DND-41 (cell line): ENCODE results near the gene SECISBP2.

Experiments
- ATAC-seq: fragments of 200-7000 bp; cut with Tn5 transposase; 3 replicates; pipeline ENCODE4 v1.9.1; 2021; ENCODE audit warnings: low read depth; ENCODE audit not compliant: insufficient read depth
- DNase-seq: peaks from one replicate; pipeline ENCODE4 v3.0.0-alpha.2; 2020
- H2AFZ ChIP-seq: 2 replicates; pipeline ENCODE4 v1.6.0; 2012; ENCODE audit warnings: low read depth, low read length
- H3K27ac ChIP-seq: 2 replicates; pipeline ENCODE4 v1.5.1; 2012; ENCODE audit warnings: low read length, inconsistent platforms
- H3K27me3 ChIP-seq: fragments of 200-600 bp; sonication (generic); 2 replicates; pipeline ENCODE4 v1.6.0; 2012; ENCODE audit warnings: low read length, mild to moderate bottlenecking, inconsistent platforms; ENCODE audit not compliant: insufficient read depth, poor library complexity
- H3K36me3 ChIP-seq: 2 replicates; pipeline ENCODE4 v1.5.1; 2012; ENCODE audit warnings: low read length, inconsistent platforms; ENCODE audit not compliant: insufficient read depth
- H3K4me1 ChIP-seq: 2 replicates; pipeline ENCODE4 v1.5.1; 2012; ENCODE audit warnings: mild to moderate bottlenecking, low read length; ENCODE audit not compliant: insufficient read depth
- H3K4me2 ChIP-seq: 2 replicates; pipeline ENCODE4 v1.6.0; 2012; ENCODE audit warnings: mild to moderate bottlenecking, moderate library complexity, low read length, inconsistent platforms; ENCODE audit not compliant: insufficient read depth
- H3K4me3 ChIP-seq, 2 experiments: fragments of 200-600 bp in 1 of 2; shearing (Covaris generic) in 1 of 2; 2 replicates each; pipeline ENCODE4 v1.5.1; 2012 to 2016; ENCODE audit warnings: inconsistent platforms in 2 of 2, low read length in 2 of 2, mild to moderate bottlenecking in 2 of 2, low read depth in 1 of 2, moderate library complexity in 1 of 2
- H3K79me2 ChIP-seq: 2 replicates; pipeline ENCODE4 v1.6.0; 2012; ENCODE audit warnings: low read length, inconsistent platforms; ENCODE audit not compliant: insufficient read depth
- H3K9ac ChIP-seq: 2 replicates; pipeline ENCODE4 v1.6.0; 2012; ENCODE audit warnings: low read depth, mild to moderate bottlenecking, inconsistent platforms, low read length, moderate library complexity
- H3K9me3 ChIP-seq: 2 replicates; pipeline ENCODE4 v1.5.1; 2012; ENCODE audit warnings: low read length, moderate library complexity, mild to moderate bottlenecking, inconsistent platforms; ENCODE audit not compliant: insufficient read depth, severe bottlenecking
- H4K20me1 ChIP-seq: 2 replicates; pipeline ENCODE4 v1.6.0; 2012; ENCODE audit warnings: low read length; ENCODE audit not compliant: insufficient read depth
- CTCF ChIP-seq: IDR thresholded peaks from 2 replicates; pipeline ENCODE4 v1.5.1; 2012; ENCODE audit warnings: borderline replicate concordance, low read length, moderate library complexity, mild to moderate bottlenecking; ENCODE audit not compliant: poor library complexity, severe bottlenecking; ENCODE audit errors: extremely low read depth
- EZH2 ChIP-seq: IDR thresholded peaks from 3 replicates; pipeline ENCODE4 v1.6.1; 2012; ENCODE audit warnings: borderline replicate concordance, low read depth, mild to moderate bottlenecking, moderate library complexity, low read length, inconsistent platforms; ENCODE audit not compliant: severe bottlenecking

The SECISBP2 gene

GRCh38 chr9:89367726-89368437 lies 49.6 kb downstream of the SECISBP2 start:
- DNase-seq (no peak), ATAC-seq (no peak)
- Histone ChIP-seq H3K27me3 (no peaks in the 10 kb centered on the region), H2AFZ (no peak overlapping the region), H3K4me2 (no peak overlapping the region), H3K27ac (no peak overlapping the region), H3K9me3 (no peaks in the 10 kb centered on the region), H3K9ac (no peak overlapping the region), H3K4me1 (no peaks in the 10 kb centered on the region), H3K4me3 (no peak overlapping the region), H3K79me2 (no peaks in the 10 kb centered on the region), H3K36me3 (peaks cover 5% of the 10 kb centered on the region), H4K20me1 (peaks cover 7% of the 10 kb centered on the region; the same call in 1 of the 2 replicates)
- TF ChIP-seq EZH2, result no peak
- no peak for TF ChIP-seq CTCF

- Histone ChIP-seq H3K4me3 (no peak overlapping the region), H3K79me2 (no peaks in the 10 kb centered on the region), H3K9me3 (no peaks in the 10 kb centered on the region), H3K4me2 (no peak overlapping the region), H3K27ac (no peak overlapping the region), H3K27me3 (no peaks in the 10 kb centered on the region), H3K4me1 (no peaks in the 10 kb centered on the region), H2AFZ (no peak overlapping the region), H4K20me1 (peaks cover 7% of the 10 kb centered on the region), H3K9ac (no peak overlapping the region), H3K36me3 (peaks cover 3% of the 10 kb centered on the region; the same call in 1 of the 2 replicates)
- no peak for DNase-seq
- ATAC-seq, result no peak
- TF ChIP-seq CTCF (no peak), EZH2 (no peak)
These were observed 50.2 kb downstream of the SECISBP2 start for GRCh38 chr9:89368550-89368949.

GRCh38 chr9:89368978-89369377 lies 50.7 kb downstream of the SECISBP2 start:
- DNase-seq, result no peak
- ATAC-seq, result no peak
- TF ChIP-seq CTCF (no peak), EZH2 (no peak)

More at GRCh38 chr9:89368978-89369377, 50.7 kb downstream of the SECISBP2 start:
- Histone ChIP-seq H3K9me3 (no peaks in the 10 kb centered on the region), H2AFZ (no peak overlapping the region), H3K79me2 (no peaks in the 10 kb centered on the region), H4K20me1 (peaks cover 11% of the 10 kb centered on the region), H3K4me3 (no peak overlapping the region), H3K4me2 (no peak overlapping the region), H3K4me1 (no peaks in the 10 kb centered on the region), H3K36me3 (peaks cover 1% of the 10 kb centered on the region; the same call in 1 of the 2 replicates), H3K27me3 (no peaks in the 10 kb centered on the region), H3K27ac (no peak overlapping the region), H3K9ac (no peak overlapping the region)
